ENCODE measurements around the gene BEST1.
"Not testable (repeated sequence)": the region's sequence is repeated elsewhere in the genome, so short reads cannot be mapped to it uniquely, and the experiment has no call there.

The BEST1 gene

GRCh38 chr11:61949169-61950034 lies 749 bp upstream of the BEST1 start:
- DNase-seq: peak; percentile 49

DNA sequence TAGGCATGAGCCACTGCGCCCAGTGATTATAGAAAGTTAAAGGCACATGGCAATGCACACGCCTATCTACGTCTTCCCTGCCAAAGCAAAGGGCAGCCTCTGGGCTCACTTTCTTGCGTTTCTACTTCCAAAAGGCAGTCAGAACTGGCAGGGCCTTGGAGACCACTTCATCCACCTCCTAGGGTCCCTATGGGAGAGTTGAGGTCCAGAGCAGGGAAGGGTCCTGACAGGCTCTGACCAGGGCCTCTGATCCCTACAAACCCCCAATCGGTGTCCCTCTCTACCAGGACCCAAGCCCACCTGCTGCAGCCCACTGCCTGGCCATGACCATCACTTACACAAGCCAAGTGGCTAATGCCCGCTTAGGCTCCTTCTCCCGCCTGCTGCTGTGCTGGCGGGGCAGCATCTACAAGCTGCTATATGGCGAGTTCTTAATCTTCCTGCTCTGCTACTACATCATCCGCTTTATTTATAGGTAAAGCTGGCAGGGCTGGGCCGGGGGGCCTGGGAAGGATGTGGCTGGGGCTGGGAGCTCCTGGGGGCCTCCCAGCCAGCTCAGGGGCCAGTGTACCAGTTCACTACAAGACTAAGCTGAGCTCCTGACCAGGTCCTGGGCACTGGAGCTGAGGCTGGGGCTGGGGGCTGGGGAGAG lies 1.5 kb downstream of the BEST1 start:
- DNase-seq: no peak

DNA sequence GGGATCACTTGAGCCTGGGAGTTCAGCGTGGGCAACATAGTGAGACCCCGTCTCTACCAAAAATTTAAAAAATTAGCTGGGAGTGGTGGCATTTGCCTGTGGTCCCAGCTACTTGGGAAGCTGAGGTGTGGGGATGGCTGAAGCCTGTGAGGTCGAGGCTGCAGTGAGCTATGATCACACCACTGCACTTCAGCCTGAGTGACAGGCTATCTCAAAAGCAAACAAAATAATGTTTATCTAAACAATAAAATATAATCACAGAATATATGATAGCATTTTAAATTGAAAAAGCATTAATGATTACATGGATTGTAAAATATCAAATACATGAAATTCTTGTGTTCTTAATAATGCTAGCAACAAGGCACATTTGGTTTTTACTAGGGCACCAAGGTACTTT lies 2.7 kb downstream of the BEST1 start:
- DNase-seq: no peak

DNA sequence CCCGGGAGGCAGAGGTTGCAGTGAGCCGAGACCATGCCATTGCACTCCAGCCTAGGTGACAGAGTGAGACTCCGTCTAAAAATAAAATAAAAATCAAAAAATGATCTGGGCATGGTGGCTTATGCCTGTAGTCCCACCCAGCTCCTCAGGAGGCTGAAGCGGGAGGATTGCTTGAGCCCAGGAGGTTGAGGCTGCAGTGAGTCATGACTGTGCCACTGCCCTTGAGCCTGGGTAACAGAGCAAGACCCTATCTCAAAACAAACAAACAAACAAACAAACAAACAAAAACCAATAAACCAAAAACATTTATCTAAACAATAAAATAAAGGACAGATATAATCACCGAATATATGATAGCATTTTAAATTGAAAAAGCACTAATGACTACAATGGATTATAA lies 3.5 kb downstream of the BEST1 start:
- DNase-seq: not testable (repeated sequence)

DNA sequence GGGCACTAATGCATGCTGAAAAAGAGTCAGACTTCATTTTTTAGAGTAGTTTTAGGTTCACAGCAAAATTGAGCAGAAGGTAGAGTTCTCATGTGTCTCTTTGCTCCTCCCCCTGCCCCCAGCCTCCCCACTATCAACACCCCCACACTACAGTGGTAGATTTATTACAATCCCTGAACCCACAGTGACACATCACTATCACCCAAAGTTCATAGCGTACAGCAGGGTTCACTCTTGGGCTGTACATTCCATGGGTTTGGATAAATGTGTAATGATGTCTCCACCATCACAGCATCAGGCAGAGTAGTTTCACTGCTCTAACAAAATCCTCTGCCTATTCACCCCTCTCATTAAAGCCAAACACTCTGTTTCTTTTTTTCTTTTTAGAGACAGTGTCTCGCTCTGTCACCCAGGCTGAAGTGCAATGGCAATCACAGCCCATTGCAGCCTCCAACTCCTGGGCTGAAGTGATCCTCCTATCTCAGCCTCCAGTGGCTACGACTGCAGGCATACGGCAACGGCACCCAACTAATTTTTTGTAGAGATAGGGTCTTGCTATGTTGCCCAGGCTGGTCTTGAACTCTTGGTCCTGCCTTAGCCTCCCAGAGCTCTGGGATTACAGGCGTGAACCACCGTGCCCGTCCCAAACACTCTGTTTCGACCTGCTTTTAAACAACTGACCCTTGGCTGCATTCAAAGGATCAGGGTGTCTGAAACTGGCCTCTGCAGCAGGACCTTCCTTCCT lies 4.1 kb downstream of the BEST1 start:
- DNase-seq: no peak

DNA sequence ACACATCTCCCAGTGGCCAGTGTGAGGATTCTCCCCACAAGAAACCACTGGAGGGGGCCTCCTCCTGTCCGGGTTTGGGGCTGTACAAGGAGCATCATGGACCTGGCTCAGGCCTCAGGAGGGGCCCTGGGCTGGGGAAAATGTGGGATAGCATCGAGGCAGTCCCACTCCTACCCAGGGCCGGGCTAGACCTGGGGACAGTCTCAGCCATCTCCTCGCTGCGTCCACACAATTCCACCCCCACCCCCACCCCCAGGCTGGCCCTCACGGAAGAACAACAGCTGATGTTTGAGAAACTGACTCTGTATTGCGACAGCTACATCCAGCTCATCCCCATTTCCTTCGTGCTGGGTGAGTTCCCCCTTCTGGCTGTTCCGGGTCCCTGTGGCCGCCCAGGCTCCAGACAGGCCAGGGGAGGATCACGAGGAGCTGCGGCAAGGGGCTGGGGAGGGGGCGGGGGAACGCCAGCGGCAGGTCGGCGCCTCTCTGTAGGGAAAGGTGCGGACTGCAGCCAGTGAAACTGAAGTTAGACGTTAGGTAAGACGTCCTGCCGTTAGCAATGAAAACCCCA lies 4.8 kb downstream of the BEST1 start:
- DNase-seq: no peak

- DNase-seq: no peak
Observed at GRCh38 chr11:61955422-61956135, 5.4 kb downstream of the BEST1 start.

DNA sequence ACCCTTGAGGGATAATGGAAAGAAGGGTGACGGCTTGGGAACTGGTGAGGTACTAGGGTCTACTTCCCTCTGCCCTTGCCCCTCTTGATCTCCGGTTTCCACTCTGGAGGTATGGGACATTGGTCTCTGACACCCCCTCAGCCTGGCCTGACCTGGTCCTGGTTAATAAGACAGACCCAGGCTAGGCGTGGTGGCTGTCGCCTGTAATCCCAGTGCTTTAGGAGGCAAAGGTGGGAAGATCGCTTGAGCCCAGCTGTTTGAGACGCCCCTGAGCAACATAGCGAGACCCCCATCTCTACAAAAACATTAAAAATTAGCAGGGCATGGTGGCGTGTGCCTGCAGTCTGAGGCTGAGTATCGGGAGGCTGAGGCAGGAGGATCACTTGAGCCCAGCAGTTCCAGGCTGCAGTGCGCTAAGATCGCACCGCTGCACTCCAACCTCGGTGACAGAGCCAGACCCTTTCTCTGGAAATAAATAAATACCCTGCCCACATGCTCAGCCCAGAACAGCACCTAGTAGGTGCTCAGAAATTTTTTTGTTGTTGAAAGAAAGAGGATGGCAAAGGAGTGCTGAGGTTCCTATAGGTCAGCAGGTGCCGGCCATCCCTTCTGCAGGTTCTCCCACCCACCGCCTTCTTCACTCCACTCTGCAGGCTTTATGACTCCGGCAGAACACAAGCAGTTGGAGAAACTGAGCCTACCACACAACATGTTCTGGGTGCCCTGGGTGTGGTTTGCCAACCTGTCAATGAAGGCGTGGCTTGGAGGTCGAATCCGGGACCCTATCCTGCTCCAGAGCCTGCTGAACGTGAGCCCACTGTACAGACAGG lies 6.3 kb downstream of the BEST1 start:
- no peak for DNase-seq

DNA sequence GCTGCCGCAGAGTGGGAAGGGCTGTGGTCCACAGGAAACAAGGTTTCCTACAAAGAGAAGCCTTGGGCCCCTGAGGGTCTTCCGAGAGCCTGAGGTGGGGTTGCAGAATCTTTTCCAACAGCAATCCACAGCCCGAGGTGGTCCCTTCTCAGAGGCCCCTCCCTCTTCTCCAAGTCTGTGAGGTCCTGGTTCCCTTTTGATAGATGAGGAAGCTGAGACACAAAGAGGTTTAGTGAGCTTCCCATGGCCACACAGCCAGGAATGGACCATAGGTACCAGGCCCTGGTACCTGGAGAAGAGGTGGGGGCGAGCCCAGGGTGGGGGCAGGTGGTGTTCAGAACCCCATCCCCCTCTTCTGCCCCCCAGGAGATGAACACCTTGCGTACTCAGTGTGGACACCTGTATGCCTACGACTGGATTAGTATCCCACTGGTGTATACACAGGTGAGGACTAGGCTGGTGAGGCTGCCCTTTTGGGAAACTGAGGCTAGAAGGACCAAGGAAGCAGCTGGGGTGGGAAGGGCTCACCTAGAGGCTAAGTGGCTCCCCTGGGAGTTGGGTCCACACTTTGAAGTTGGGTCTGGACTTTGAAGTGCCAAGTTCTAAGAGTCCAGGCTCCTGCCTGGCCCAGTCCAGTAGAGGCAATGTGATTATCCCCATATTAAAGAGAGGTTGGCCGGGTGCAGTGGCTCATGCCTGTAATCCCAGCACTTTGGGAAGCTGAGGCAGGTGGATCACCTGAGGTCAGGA lies 7.0 kb downstream of the BEST1 start:
- no peak for DNase-seq

GRCh38 chr11:61958590-61958989 lies 8.4 kb downstream of the BEST1 start:
- DNase-seq: no peak

DNA sequence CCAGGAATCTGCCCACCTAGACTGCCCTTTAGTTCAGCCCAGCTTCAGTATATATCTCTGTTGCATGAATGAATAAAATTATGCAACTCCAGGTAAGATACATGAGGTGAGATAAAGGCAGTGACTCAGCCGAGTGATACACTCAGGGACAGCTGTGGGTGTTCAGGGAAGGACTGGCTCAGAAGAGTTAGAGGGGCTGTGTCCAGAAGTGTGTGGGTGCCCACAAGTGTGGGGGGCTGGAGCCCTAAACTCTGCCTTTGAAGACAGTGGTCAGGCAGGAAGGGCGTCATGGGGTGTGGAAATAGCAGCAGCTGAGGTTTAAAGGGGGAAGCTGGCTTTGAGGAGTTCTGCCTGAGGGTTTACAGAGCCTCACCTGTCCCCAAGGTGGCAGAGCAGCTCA lies 9.0 kb downstream of the BEST1 start:
- no peak for DNase-seq

- DNase-seq: no peak
Observed at GRCh38 chr11:61959678-61960077, 9.5 kb downstream of the BEST1 start.

DNA sequence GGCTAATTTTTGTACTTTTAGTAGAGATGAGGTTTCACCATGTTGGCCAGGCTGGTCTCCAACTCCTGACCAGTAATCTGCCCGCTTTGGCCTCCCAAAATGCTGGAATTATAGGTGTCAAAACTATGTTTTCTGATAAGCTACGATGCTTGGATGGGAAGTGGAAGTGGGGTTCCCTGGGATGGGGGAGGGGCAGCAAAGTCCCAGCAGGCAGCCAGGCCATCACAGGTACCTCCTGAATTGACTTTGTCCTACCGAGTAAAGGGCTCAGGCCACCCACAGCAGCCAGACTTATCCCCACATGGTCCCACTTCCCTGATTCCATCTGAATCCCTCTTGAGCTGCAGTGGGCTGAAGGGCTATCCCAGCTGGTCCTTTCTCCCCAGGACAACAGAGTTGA lies 10.4 kb downstream of the BEST1 start:
- DNase-seq: no peak

DNA sequence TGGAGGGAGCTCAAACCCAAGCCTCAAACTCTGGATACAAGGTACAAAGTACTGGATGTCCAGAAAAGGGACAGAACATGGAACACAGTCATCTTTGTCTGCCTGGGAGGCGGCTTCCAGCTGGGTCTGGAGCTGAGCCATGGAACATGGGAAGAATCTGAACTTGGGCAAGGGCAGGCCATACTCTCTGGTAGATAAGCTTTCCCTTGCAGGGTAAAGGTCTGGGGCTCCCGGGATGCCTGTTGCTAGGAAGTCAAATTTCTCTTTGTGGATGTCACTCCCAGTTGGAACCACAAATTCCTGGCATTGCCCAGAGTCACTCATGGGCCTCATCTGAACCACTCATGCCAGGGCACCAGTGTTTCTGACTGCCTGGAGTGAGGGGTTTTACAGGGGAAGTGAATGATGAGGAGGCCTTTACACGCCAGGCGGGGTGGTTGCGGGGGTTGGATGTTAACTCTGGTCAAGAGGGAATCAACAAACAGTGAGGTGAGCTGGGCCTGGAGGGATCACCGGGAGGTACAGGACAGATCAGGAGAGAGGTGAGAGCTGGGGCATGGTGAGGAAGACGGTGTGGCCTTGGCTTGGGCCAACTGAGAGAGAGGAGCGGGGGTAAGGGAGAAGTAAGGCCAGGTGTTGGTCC lies 11.5 kb downstream of the BEST1 start:
- DNase-seq: no peak

GRCh38 chr11:61962213-61963015 lies 12.3 kb downstream of the BEST1 start:
- DNase-seq: no peak

- no peak for DNase-seq
Observed at GRCh38 chr11:61963016-61963281, 12.8 kb downstream of the BEST1 start.

GRCh38 chr11:61963282-61964057 lies 13.3 kb downstream of the BEST1 start:
- DNase-seq: no peak

- no peak for DNase-seq
Observed at GRCh38 chr11:61964058-61964665, 14.0 kb downstream of the BEST1 start.
